ENCODE results near the gene STK35. TPM values are rescaled to one million over a fixed set of nuclear protein-coding genes. Genes with fewer than 3 reads are reported as not detected.

STK35 gene
- total and polyA plus RNA-seq, 2 of the 8 experiments (the other 6 are each of a cell fraction or from before 2014, with no cell fraction given): 24.9 to 45.0 TPM

GRCh38 chr20:2135013-2135412 is 33.4 kb downstream of the STK35 start:
- Histone ChIP-seq H3K56ac (replicated peaks; ENCODE audit: insufficient read length, low read depth, low read length) (no peak overlapping the region), H3K4ac (replicated peaks; ENCODE audit: insufficient read length, low read depth, low read length) (no peak overlapping the region), H2BK12ac (ENCODE audit: low read depth, low read length) (no peak overlapping the region), H2AK5ac (ENCODE audit: low read depth, low read length) (no peak overlapping the region), H3K36me3 (ENCODE audit: control insufficient read depth in 2 of 4, insufficient read depth in 4 of 4, low read length in 3 of 4) (no peaks in the 10 kb centered on the region; a peak in 2 of 8 replicates), H4K91ac (replicated peaks; ENCODE audit: insufficient read length, low read length) (no peak overlapping the region), H2BK15ac (ENCODE audit: low read length) (no peak overlapping the region), H2AFZ (ENCODE audit: low read length) (no peak overlapping the region), H4K5ac (ENCODE audit: insufficient read length, low read depth, low read length) (no peak overlapping the region), H3K79me2 (ENCODE audit: control insufficient read depth in 1 of 2, insufficient read depth in 2 of 2, low read length in 2 of 2) (peaks cover 0 to 56% of the 10 kb centered on the region in 2 experiments; a peak in 2 of 4 replicates), H3K27ac (ENCODE audit: low read depth, low read length) (no peak overlapping the region), H3K9me3 (ENCODE audit: insufficient read depth in 2 of 2, low read depth in 1 of 2, low read length in 1 of 2) (no peaks in the 10 kb centered on the region), H3K9ac (replicated peaks in 1 of 4; ENCODE audit: extremely low read depth in 1 of 4, low read depth in 3 of 4, low read length in 3 of 4) (no peak overlapping the region), H3K4me3 (ENCODE audit: extremely low read depth in 1 of 4, insufficient read depth in 2 of 4, low read depth in 3 of 4, low read length in 4 of 4) (no peak overlapping the region), H2BK5ac (ENCODE audit: low read depth, low read length) (no peak overlapping the region), H3K18ac (ENCODE audit: extremely low read depth, low read length) (no peak overlapping the region), H4K8ac (ENCODE audit: extremely low read depth, insufficient read depth, low read length) (no peak overlapping the region), H3K4me1 (replicated peaks in 1 of 4; ENCODE audit: control insufficient read depth in 3 of 4, insufficient read depth in 4 of 4, low read length in 3 of 4) (peaks cover 2 to 10% (median 4%) of the 10 kb centered on the region in 4 experiments; a peak in 6 of 7 replicates), H3K4me2 (ENCODE audit: insufficient read depth in 1 of 2, low read depth in 2 of 2, low read length in 2 of 2) (no peak overlapping the region), H2BK120ac (replicated peaks; ENCODE audit: low read depth, low read length) (no peak overlapping the region), H2BK20ac (ENCODE audit: low read length) (no peak overlapping the region), H3K27me3 (replicated peaks in 1 of 4; ENCODE audit: control insufficient read depth in 3 of 4, extremely low read depth in 1 of 4, insufficient read depth in 3 of 4, low read length in 3 of 4) (no peaks in the 10 kb centered on the region), H3K23ac (ENCODE audit: insufficient read length) (no peak overlapping the region), H3K14ac (ENCODE audit: insufficient read length) (no peak overlapping the region), H3K79me1 (ENCODE audit: low read depth, low read length) (peaks cover 18% of the 10 kb centered on the region), H4K20me1 (replicated peaks in 1 of 2; ENCODE audit: control insufficient read depth in 1 of 2, insufficient read depth in 2 of 2, low read length in 2 of 2) (peaks cover 15 to 31% of the 10 kb centered on the region in 2 experiments), H3K23me2 (ENCODE audit: low read depth, low read length) (no peaks in the 10 kb centered on the region)
- DNase-seq (ENCODE audit: low read depth in 1 of 2, low spot score in 2 of 2) (no peak), FAIRE-seq (no peak)
- POLR2A ChIA-PET (ENCODE audit: partially characterized antibody): interaction anchor here (0.7 to 1.3 kb wide), 2 partner anchors 15 to 173 kb away, joined by 3 read pairs; no protein-coding TSS in a partner anchor
- 90% methylated on average over 4 of the region's 4 CpGs; no CpG with 5 or more reads in 1 of the 2 experiments for WGBS, 2 experiments (ENCODE audit: extremely low coverage in 1 of 2, insufficient coverage in 1 of 2, insufficient read length in 1 of 2, insufficient replicate concordance in 2 of 2, low coverage in 1 of 2, low lambda C conversion rate in 2 of 2, missing lambda C conversion rate in 1 of 2)
- CTCF ChIA-PET (ENCODE audit: partially characterized antibody): interaction anchor here (0.7 to 1.4 kb wide), 4 partner anchors 11 to 348 kb away, joined by 3 to 4 read pairs (median 4); no protein-coding TSS in a partner anchor
- TF ChIP-seq MAX (IDR thresholded peaks at IDR 0.05) (no peak), GABPA (IDR thresholded peaks at IDR 0.05; ENCODE audit: borderline replicate concordance, insufficient read depth, low read length) (no peak), SRF (IDR thresholded peaks at IDR 0.05; ENCODE audit: low read depth, low read length) (no peak), BACH1 (IDR thresholded peaks at IDR 0.05; ENCODE audit: low read length) (no peak), ATF3 (IDR thresholded peaks at IDR 0.05; ENCODE audit: insufficient read depth, low read depth, low read length) (no peak), PHF8 (conservative IDR thresholded peaks at IDR 0.05; ENCODE audit: low read depth, low read length) (no peak), CHD1 (IDR thresholded peaks at IDR 0.05; ENCODE audit: low read depth, low read length) (no peak), HDAC2 (IDR thresholded peaks at IDR 0.05; ENCODE audit: borderline replicate concordance in 1 of 2, low read depth in 2 of 2, low read length in 2 of 2) (no peak), CHD2 (IDR thresholded peaks at IDR 0.05; ENCODE audit: low read length) (no peak), GTF2F1 (IDR thresholded peaks at IDR 0.05; ENCODE audit: borderline replicate concordance, low read depth, low read length) (no peak), SIRT6 (IDR thresholded peaks at IDR 0.05; ENCODE audit: low read length) (no peak), RNF2 (IDR thresholded peaks at IDR 0.05; ENCODE audit: borderline replicate concordance, low read depth, low read length, missing control alignments, poor library complexity, severe bottlenecking) (no peak)
